ENCODE results near the gene IFT25. TPM values are rescaled to one million over a fixed set of nuclear protein-coding genes. Genes with fewer than 3 reads are reported as not detected.

Gene IFT25
- total RNA-seq, 4 donors from 2014 or later, result 2.4 to 9.1 (median 2.9) TPM

- H3K27me3 ChIP-seq, result no peaks in the 10 kb centered on the region
- intact Hi-C loops (cut with DNase I; ENCODE audit: low total_unique reads) (no loop called here), in situ Hi-C loops (cut with MboI; ENCODE audit: low sequenced_read_pairs in 4 of 4) (no loop called here)
- H3K9me3 ChIP-seq, result no peaks in the 10 kb centered on the region
- no peaks in the 10 kb centered on the region for H3K36me3 ChIP-seq
- no peak for ATAC-seq
- no peaks in the 10 kb centered on the region for H3K4me1 ChIP-seq
- H3K4me3 ChIP-seq, result no peak overlapping the region
- no peak overlapping the region for H3K27ac ChIP-seq
- TF ChIP-seq POLR2A (IDR thresholded peaks at IDR 0.05) (no peak), CTCF (IDR thresholded peaks at IDR 0.05 in 4 of 5, conservative IDR thresholded peaks at IDR 0.05 in 1 of 5) (no peak)
- no peak for DNase-seq
Measured at GRCh38 chr1:53984726-53985125, 39.2 kb upstream of the IFT25 start.

GRCh38 chr1:53982763-53983104 is 37.2 kb upstream of the IFT25 start:
- Histone ChIP-seq H3K36me3 (no peaks in the 10 kb centered on the region), H3K9me3 (no peaks in the 10 kb centered on the region), H3K27ac (no peak overlapping the region), H3K27me3 (no peaks in the 10 kb centered on the region), H3K4me3 (peak overlapping the region; percentile 32 to 44 (median 38)), H3K4me1 (no peaks in the 10 kb centered on the region)
- no peak for DNase-seq
- in situ Hi-C loops (cut with MboI; ENCODE audit: low sequenced_read_pairs in 4 of 4), result no loop called here
- intact Hi-C loops (cut with DNase I; ENCODE audit: low total_unique reads), result no loop called here
- ATAC-seq, result no peak
- no peak for TF ChIP-seq POLR2A (IDR thresholded peaks at IDR 0.05)

GRCh38 chr1:53982034-53982762 is 36.7 kb upstream of the IFT25 start:
- H3K27ac ChIP-seq, result no peak overlapping the region
- in situ Hi-C loops (cut with MboI; ENCODE audit: low sequenced_read_pairs in 4 of 4), result no loop called here
- H3K4me3 ChIP-seq, result peak overlapping the region; percentile 32 to 44 (median 38)
- intact Hi-C loops (cut with DNase I; ENCODE audit: low total_unique reads), result no loop called here
- H3K36me3 ChIP-seq, result no peaks in the 10 kb centered on the region
- peak in 1 of 2 donors; percentile 33 for ATAC-seq
- no peaks in the 10 kb centered on the region for H3K9me3 ChIP-seq
- no peak for TF ChIP-seq CTCF (IDR thresholded peaks at IDR 0.05 in 4 of 5, conservative IDR thresholded peaks at IDR 0.05 in 1 of 5)
- TF ChIP-seq POLR2A (IDR thresholded peaks at IDR 0.05), result no peak
- no peaks in the 10 kb centered on the region for H3K4me1 ChIP-seq
- no peak for DNase-seq
- H3K27me3 ChIP-seq, result no peaks in the 10 kb centered on the region

GRCh38 chr1:53981220-53981619 is 35.7 kb upstream of the IFT25 start:
- Histone ChIP-seq H3K36me3 (no peaks in the 10 kb centered on the region), H3K4me3 (no peak overlapping the region), H3K9me3 (no peaks in the 10 kb centered on the region), H3K27me3 (no peaks in the 10 kb centered on the region), H3K27ac (no peak overlapping the region), H3K4me1 (no peaks in the 10 kb centered on the region)
- TF ChIP-seq CTCF (IDR thresholded peaks at IDR 0.05 in 4 of 5, conservative IDR thresholded peaks at IDR 0.05 in 1 of 5), result no peak
- intact Hi-C loops (cut with DNase I; ENCODE audit: low total_unique reads), result no loop called here
- no peak for ATAC-seq
- in situ Hi-C loops (cut with MboI; ENCODE audit: low sequenced_read_pairs in 4 of 4), result no loop called here
- DNase-seq, result no peak

GRCh38 chr1:53979712-53980450 is 34.4 kb upstream of the IFT25 start:
- H3K4me1 ChIP-seq, result no peaks in the 10 kb centered on the region
- H3K36me3 ChIP-seq, result no peaks in the 10 kb centered on the region
- no peak overlapping the region for H3K27ac ChIP-seq
- H3K27me3 ChIP-seq, result no peaks in the 10 kb centered on the region
- no peak for TF ChIP-seq CTCF (IDR thresholded peaks at IDR 0.05 in 4 of 5, conservative IDR thresholded peaks at IDR 0.05 in 1 of 5)
- no peak for TF ChIP-seq POLR2A (IDR thresholded peaks at IDR 0.05)
- H3K4me3 ChIP-seq, result no peak overlapping the region
- ATAC-seq, result no peak
- in situ Hi-C loops (cut with MboI; ENCODE audit: low sequenced_read_pairs in 4 of 4), result no loop called here
- DNase-seq, result no peak
- H3K9me3 ChIP-seq, result no peaks in the 10 kb centered on the region
- intact Hi-C loops (cut with DNase I; ENCODE audit: low total_unique reads), result no loop called here
